Measurements from ENCODE around the gene DDX41.

GRCh38 chr5:177530638-177531037 lies 13.9 kb upstream of the DDX41 start:
- TF ChIP-seq CTCF (conservative IDR thresholded peaks at IDR 0.05 in 1 of 2, IDR thresholded peaks at IDR 0.05 in 1 of 2; ENCODE audit: low read depth in 1 of 2, low read length in 2 of 2), result no peak
- TF ChIP-seq EZH2 (IDR thresholded peaks at IDR 0.05; ENCODE audit: low read length, missing control alignments), result no peak

Measured in fibroblast of lung (primary cell).